SKM-1 (cell line): Measurements from ENCODE around the gene VTI1A.
"Not testable (repeated sequence)": the region's sequence is repeated elsewhere in the genome, so short reads cannot be mapped to it uniquely, and the experiment has no call there.

Experiments used
- DNase-seq: peaks from one replicate; lab custom pipeline; 2025; ENCODE audit not compliant: unreplicated experiment; lab: John Stamatoyannopoulos, UW

Gene VTI1A

DNA sequence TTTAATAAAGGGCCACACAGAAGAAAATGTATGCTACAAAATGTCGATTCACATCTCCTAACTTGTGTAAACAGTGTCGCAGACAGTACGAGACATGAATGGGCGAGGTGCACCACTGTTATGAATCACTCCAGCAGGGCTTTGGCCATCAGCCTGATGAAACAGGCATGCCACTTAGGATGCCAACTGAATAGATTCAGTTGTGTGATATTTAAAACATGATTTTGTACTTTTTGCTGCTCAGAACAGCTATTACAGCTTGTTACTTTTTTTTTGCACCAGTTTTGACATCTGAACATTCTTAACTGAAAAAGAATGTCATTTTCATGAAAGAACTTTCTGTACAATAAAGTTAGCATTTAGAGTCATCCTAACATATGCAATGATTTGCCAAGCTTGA, 138.1 kb downstream of the VTI1A start:
- DNase-seq = no peak

DNA sequence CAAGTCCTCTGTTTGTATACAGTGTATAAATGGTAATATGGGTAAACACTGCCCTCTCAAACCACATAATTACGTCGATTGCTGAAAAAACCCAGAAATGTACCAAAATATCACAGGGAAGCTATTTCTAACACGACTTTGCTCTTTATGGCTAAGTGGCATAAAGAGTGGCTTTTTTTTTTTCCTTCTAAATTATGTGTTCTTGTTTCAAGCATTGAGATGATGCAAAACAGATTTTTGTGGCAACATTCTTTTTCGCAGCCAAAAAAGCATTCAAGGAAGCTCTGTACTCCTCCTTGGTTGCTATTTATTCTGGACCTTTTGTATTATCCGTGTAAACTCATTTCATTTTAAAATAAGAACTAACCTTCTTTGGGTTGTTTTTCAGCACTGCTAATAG, 138.9 kb downstream of the VTI1A start:
- DNase-seq = no peak

DNA sequence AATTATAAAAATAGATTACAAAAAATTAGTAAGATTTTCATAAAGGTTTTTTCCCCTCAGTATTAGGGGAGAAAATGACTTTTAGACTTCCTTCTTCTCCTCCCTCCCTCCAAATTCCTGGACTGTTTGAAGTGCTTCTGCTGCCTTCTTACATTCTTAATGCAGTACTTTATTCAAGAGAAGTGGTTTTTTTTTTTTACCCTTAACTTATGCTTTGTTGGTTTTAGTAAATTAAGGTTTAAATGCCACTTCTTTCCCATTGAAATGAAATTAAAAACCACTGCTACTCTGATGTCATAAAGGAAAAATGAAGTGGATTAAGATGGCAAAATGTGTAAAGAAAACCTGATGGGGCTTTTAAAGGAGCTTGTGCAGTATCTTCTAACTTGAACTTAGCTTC, 140.7 kb downstream of the VTI1A start:
- DNase-seq = no peak

DNA sequence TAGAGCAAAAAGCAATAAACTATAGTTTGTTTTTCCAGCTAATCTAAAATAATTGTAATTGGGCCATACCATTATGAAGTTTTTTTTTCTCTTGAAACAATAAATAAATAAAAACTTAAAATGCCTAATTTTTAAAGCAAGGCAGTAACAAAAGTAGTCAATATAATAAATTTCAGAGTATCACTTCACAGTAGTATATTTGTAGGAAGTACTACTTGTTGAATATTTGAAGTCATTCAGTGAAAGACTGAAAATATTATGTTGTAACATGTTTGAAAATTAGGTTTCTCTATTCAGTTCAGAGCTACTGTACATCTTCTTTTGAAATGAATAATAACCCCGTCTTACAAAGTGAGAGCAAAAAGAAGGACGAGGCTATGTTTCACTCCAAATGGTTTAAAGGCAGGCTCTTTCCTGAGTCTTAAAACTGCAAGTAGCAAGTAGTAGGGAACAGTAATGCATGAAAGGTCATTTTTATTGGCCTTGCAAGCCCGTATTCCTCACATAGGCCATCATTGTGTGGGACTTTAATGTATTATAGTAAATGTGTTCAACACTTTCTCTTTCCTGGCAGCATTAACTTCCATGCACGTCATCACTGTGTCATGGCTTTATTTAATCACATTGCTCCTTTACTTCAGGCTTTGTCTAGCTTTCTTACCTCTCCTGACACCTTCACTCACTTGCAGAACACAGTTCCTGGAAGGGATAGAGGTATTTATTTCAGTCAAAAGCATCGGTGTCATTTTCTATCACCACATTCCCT, 141.4 kb downstream of the VTI1A start:
- DNase-seq = no peak

DNA sequence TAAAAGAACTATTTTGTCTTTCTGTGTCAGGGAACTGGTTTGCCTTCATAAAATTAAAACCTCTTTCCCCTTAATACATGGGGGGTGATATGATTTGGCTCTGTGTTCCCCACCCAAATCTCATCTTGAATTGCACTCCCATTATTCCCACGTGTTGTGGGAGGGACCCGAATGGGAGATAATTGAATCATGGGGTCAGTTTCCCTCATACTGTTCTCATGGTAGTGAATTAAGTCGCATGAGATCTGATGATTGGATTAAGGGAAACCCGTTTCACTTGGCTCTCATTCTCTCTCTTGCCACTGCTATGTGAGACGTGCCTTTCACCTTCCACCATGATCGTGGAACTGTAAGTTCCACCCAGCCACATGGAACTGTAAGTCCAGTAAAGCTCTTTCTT, 142.1 kb downstream of the VTI1A start:
- DNase-seq = no peak

DNA sequence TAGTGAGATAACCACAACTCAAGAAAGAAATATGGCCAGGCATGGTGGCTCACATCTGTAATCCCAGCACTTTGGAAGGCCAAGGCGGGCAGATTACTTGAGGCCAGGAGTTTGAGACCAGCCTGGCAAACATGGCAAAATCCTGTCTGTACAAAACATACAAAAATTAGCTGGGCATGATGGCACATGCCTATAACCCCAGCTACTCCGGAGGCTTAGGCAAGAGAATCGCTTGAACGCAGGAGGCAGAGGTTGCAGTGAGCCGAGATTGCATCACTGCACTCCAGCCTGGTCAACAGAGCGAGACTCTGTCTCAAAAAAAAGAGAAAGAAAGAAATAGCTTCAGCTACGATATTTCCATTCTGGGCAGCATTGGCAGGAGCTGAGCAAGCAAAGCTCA, 143.8 kb downstream of the VTI1A start:
- not testable (repeated sequence) for DNase-seq

DNA sequence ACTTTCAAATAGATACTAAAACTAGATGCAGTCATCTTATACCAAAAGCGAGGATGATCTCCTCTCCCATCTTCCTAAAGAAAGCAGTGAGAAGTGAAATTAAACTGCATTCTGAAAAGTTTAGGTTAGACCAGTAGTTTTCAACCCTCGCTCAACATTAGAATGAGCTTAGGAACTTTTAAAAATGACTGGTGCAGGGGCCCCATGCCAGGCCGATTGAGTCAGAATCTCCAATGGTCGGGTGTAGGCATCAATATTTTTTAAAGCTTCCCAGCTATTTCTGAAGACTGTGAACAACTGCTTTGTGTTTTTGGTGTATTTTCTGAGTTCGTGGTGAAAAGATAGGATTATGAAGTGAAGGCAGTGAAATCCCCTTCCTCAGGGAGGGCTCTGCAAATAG, 146.0 kb downstream of the VTI1A start:
- DNase-seq = no peak

DNA sequence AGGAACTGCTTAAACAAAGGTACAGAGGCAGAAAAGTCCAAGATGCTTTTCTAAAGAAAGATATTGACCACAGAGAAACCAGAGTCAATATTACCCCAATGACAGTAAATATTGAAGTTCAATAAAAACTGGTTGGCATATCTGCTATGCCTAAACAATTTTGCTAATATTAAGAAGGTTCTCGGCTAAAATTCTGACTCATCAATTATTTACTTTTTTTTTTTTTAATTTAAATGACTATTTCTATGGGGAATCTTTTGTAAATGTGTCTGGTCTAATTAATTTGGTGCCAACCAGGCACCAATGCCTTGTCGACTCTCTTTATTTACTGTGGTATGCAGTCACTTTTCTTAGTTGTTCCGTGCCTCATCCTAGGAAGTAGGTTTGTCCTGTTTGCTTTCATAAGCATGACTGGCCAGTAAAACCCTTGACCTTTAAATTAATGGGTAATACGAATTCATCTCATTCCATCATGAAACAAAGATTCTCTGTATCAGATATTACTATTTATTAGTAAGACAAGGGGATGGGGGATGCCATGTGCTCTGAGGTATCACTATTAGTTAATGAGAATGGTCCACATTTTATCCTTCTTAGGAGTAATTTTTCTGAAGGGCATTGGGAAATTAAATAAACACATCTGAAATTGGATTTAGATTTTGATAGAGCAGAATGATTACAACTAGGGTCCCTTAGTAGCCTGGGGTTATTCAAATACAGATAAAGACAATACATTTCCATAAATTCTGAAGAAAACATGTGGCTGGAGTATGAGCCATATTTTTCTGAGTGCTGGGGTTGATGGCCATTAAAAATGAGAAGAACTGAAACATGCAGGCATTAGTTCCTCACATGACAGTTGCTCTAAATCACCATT, 154.4 kb downstream of the VTI1A start:
- DNase-seq = no peak

DNA sequence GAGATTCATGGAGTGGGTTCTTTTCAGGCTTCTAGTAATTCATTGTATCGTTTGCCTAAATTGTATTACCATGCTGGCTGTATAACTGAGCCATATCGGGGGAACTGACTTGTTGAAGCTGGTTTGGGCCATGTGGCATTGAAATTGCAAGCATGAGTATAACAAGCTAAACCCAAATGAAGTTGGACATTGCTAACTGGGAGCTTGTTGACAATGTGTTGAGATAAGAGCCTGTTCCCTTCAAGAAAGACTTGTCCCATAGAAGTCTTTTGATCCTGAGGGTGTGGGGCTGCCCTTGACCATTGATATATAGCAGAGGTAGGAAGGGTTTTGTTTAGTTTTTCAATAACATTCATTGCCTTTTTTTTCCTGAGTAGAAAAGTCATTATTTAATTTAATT, 156.0 kb downstream of the VTI1A start:
- DNase-seq = no peak

DNA sequence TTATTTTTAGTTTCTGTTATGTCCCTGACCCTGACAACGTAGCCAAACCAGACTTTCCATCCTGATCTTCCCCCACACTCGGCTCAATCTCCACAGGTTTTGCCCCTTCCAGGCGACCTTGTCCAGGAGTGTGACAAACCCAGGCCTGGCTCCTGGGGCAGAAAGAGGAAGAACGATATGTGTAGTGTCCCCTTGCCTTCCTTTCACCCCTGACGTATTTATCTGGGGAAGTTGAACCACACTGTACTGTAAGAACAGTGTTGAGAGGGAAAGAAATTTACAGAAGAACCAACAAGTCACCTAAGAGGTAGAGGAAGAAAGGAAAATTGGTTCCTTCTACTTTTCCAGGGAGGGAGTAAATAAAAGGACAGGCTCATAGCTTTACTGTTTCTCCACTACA, 158.0 kb downstream of the VTI1A start:
- peak; percentile 32 for DNase-seq

DNA sequence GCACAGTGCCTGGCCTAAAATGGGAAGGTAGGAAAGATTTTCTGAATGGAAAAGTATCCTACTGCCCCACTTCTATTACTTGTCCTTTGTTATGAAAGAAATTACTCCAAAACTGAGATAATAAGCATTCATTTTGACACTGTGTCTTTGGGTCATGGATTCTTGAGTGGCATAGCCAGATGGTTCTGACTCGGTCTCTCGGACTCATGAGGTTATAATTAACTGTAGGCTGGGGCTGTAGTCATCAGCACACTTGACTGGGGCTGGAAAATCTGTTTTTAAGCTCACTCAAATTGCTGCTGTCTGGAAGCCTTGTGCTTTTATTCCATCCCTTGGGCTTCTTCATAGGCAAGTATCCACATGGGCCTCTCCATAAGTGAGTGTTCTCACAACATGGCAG, 160.5 kb downstream of the VTI1A start:
- no peak for DNase-seq

DNA sequence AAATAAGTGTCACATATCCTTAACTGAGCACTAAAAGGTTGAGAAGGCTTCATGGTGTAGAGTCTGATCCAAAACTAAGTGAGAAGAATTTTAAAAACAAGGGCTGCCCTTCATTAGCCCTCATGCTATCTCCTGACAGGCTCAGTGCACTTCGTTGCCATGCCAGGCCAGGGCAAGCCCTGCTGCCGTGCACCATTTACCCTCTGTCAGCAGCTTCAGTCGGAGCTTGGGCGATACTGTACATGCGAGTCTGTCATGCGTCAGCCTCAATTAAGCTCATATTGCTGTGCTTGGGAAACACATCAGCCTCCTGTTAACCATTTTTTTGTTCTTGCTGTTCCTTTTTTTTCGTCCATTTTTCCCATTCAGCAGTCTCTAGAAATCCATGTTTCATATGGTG, 166.6 kb downstream of the VTI1A start:
- DNase-seq = no peak

DNA sequence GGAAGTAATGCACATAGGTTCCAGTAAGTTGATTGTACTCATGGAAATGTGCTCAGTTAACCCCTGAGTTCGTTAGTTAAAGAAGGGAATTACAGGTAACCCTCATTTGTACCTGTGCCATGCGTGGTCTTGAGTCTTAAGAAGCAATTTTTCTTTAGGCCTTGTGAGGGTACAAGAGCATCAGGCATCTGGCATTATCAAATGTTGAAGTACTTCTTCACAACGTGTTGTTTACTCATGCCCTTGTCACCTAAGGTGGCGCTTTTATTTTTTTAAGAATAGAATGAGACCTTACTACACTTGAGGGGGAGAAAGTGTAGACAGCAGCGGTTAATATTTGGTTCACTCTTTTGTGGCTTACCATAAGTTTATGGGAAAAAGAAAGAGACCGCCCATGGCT, 167.1 kb downstream of the VTI1A start:
- DNase-seq = no peak

DNA sequence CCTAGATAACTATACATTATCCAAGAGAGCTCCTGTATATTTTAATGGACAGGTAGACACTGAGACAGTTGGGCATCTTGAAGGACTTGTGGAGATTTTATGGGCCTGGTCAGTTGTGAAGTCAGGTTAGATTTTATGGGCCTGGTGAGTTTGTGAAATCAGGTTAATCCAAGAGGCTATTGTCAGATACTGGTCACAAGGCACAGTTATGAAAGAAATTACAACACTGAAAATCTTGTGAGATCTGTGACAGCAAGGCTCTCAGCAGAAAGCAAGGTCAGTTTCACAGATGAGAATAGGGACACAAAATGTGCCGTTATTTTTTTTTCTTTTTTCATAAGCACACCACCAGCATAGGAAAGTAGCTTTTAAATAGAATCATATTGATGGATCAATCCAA, 167.6 kb downstream of the VTI1A start:
- no peak for DNase-seq

DNA sequence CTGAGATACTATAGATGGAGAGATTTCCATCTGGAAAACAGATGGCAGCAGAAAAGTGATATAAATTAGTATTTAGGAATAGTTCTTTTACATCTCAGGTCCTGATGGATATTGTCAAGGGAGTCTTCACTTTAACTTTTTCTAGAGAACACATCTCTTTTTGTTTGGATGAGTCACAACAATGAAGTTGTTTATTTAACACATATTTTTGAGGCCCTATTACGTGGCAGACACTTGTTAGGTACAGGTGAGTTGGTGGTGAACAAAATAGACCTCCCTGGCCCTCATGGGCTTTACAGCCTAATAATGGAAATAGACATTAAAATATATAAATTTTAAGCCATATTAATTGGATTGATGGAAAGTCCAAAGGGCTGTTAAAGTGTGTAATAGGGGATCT, 168.3 kb downstream of the VTI1A start:
- DNase-seq = no peak

DNA sequence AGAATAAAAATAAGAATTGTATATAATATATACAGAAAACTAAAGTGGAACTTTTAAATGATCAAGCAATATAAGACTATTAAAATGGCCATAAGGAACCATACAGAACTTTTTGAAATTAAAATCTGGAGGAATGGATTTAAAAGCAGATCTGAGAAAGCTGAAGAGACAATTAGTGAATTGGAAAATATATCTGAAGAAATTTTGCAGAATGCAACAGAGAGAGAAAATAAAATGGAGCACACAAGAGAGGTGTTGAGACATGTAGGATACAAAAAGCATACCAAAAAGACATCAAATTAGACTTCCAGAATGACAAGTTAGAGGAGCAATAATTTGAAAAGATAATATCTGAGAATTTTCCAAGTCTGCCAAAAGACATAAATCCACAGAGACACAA, 169.6 kb downstream of the VTI1A start:
- no peak for DNase-seq

DNA sequence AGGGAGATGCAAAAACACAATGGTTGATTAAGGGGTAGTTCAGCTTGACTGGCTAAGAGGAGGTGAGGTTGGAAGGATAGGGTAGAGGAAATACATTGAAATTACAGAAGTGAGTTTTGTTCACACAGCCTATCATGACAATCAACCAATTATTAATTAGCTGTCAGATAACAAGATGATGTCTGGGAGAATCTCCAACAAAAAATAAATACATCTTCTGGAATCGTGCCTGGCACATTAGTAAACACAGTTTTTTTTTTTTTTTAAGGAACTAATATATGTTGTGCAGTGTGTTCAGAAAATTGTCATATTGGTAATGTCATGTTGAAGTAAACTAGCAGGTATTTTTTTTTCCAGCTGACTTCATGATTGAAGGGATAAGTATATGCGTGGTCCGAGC, 171.8 kb downstream of the VTI1A start:
- no peak for DNase-seq

DNA sequence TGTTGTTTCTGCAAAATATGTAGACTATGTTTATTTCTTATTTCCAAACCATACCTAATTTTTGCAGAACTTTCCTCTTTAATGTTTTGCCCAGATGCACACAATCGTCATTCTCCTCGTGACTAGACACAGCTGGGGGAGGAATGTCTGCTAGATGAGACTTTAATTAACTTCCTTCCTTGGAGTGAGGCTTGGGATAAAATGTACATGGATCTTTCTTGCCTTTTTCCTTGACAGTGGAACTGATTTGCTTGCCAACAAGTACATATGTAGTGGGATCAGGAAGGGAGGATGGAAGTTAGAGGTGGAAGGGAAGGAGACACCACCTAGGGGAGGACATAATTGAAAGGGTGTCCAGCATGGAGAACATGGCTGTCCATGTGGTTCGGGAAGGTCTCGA, 172.5 kb downstream of the VTI1A start:
- DNase-seq = no peak

DNA sequence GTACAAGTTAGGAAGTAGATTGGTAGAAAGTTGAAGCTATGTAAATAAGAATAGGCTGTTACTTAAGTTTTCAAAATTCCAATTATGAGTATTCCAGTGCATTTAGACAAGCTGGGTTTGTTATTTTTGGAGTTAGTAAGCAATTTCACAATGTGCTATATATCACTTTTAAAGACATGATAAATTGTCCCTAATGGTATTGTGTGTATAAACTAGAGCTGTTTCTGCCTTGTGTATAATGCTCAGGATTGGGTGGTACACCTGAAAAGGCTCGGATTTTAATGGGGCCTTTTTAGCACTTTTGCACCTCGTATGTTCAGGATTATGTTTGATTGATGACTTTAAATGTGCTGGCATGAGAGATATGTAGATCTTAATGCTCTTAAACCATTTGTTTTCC, 175.8 kb downstream of the VTI1A start:
- no peak for DNase-seq

DNA sequence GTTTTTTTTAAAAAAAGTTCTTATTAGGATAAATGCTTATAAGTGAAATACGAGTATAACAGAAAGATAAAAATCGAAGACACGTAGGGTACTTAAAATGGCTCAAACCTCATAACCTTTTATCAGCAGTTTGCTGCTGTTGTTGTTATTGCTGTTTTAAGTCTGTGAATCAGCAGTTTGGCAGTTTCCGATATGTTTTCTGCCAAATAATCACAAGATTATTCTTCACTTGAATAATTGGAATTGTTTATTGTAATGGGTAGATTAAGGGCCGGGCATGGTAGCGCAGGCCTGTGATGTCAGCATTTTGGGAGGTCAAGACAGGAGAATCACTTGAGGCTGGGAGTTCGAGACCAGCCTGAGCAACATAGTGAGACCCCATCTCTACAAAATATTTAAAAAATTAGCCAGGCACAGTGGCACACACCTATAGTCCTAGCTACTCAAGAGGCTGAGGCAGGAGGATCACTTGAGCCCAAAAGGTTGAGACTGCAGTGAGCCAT, 177.6 kb downstream of the VTI1A start:
- DNase-seq = no peak

DNA sequence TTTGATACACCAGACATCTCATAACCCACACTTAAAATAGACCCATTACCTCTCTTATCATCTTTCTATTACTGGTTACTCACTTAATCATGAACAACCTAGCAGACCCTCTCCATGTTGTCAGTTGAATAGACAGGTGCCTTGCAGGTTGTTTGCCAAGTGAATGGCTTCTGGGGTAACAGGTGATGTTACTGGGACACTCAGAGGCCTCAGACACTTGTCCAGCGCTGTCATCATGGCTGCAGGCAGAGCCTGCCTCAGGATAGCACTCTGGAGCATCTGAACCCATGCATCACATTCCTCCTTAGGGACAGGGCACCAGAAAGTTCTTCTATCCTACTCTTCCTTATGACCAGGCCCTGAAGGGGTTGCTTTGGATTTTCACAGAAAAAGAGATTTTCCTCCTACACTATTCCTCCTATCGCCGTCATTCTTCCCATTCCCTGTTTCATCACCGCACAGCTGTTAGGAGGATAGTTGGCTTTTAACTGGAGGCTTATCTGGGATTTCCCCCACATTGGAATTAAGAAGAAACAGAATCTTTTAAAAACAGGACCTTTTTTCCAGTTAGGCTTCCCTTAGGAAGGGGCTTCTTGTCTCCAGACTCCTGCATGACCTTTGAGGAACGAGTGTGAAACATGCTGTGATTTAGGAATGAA, 182.1 kb downstream of the VTI1A start:
- DNase-seq = no peak
